GM18511 (cell line): ENCODE measurements around the gene LRRC56.

ENCODE experiments used
- ATAC-seq: cut with Tn5 transposase; IDR thresholded peaks from one replicate; pipeline ENCODE4 v1.9.1; 2021; ENCODE audit warnings: mild to moderate bottlenecking, moderate library complexity; ENCODE audit not compliant: unreplicated experiment

LRRC56 gene, protein sequence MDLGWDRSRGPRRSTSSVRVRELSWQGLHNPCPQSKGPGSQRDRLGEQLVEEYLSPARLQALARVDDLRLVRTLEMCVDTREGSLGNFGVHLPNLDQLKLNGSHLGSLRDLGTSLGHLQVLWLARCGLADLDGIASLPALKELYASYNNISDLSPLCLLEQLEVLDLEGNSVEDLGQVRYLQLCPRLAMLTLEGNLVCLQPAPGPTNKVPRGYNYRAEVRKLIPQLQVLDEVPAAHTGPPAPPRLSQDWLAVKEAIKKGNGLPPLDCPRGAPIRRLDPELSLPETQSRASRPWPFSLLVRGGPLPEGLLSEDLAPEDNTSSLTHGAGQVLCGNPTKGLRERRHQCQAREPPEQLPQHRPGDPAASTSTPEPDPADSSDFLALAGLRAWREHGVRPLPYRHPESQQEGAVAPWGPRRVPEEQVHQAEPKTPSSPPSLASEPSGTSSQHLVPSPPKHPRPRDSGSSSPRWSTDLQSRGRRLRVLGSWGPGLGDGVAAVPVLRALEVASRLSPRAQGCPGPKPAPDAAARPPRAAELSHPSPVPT

DNA sequence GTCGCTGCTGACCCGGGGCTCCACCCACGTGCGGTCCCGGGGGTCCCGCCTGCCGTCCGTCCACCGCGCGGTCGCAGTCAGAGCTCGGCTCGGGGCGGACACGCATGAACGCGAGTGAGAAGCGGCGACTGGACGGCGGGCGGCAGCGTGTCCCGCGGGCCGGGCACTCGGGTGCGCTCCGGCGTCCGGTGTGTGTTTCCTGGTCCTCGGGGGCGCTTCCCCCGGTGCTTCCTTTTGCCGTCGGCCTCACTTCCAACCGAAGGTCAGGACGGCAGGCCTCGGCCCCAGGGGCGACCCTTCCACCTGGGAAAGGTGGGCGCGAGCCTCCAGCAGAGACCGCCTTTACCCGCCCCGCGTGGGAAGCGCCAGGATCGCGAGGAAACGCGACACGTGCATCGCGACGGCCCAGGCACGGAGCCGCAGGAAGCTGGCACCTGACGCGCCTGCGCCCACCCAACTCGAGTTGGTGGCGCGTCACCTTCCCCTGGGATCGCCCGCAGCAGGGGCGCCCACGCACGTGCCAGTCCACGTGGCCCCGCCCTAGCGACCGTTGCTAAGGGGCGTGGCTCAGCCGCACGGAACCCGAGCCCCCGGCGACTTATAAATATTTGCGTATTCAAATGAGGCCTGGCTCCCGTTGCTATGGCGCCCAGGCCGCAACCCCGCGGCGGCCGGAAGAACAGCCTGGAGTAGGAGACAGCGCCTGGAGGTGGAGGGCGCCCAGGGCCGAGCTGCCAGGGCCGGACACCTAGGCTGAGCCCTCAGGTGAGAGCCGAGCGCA lies at the start of gene LRRC56:
Gene LRRC56, plus strand, starts transcription at position 687 of the 781 bp plus-strand sequence. CDS start 3,158 bp downstream, outside the sequence.
- ATAC-seq: peak; percentile 59

DNA sequence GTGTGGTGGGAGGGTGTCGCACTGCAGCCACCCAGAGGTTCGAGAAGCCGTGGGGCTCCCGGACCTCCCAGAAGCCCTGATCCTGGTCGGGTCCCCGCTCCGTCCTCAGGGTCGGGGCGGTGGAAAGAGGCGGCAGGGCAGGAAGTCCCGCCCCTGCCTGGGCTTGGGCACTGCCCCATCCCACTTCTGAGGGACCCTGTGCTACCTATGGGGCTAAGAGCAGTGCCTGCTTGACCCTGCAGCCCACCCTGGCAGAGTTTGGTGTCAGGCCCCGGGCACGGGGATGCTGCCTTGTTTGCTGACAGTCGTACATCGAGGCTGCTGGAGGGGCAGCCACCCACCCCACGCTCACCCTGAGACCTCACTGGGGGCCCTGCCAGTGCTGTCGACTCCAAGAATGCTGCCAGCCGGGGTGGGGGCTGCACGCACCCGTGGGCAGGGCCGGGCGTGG lies 49.7 kb upstream of the LRRC56 start:
- no peak for ATAC-seq

DNA sequence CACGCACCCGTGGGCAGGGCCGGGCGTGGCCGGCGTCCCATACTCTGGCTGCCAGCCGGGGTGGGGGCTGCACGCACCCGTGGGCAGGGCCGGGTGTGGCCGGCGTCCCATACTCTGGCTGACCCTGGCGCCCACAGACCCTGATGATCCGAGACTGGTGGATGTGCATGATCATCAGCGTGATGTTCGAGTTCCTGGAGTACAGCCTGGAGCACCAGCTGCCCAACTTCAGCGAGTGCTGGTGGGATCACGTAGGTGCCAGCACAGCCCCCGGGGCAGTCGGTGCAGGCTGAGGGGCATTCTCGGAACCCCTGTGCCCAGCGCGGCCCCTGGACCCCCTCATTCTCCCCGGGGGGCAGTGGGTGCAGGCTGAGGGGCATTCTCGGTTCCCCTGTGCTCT lies 49.3 kb upstream of the LRRC56 start:
- ATAC-seq: no peak

DNA sequence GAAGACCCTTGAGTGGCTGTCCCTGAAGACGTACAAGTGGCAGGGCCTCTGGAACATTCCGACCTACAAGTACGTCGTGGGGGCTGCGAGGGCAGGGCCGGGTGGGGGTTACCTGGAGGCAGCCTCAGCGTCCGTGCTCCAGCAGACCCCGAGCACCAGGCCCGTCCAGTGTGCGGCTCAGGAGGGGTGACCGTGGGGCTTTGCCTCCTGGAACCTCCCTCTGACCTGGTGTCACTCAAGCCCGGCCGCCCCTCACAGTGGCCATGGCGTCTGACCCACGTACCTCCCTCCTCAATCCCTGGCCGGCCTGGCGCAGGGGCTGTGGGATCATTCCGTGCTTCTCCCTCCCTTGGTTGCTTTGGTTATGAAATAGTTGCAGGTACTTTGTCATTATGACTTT lies 48.7 kb upstream of the LRRC56 start:
- no peak for ATAC-seq

DNA sequence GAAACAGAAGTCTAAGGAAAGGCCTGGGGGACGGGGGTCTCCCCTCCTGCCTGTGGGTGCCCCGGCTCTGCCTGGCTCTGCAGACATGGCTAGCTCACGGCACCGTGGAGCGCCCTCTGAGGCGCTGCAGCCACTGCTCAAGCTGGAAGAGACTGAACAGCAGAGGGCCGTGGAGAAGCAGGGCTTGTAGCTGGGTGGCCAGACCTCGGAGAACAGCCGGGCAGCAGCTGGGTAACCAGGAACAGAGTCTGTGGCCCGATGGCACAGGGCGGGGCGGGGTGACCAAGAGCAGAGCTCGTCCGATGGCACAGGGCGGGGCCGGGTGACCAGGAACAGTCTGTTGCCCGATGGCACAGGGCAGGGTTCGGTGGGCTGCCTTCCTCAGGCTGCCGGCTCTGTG lies 48.3 kb upstream of the LRRC56 start:
- ATAC-seq: no peak

DNA sequence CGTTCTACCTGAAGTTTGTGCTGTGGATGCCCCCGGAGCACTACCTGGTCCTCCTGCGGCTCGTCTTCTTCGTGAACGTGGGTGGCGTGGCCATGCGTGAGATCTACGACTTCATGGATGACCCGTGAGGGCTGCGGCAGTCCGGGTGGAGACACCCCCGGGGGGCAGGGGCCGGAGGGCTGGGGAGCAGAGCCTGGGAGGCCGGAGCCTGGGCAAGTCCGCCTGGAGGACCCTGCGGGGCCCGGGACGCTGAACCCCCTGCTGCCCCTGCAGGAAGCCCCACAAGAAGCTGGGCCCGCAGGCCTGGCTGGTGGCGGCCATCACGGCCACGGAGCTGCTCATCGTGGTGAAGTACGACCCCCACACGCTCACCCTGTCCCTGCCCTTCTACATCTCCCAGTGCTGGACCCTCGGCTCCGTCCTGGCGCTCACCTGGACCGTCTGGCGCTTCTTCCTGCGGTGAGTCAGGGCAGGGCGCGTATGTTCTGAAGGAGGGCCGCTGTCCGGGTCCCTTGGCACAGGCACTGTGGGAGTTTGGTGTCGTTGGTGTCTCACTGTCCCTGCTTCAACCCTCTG lies 47.6 kb upstream of the LRRC56 start:
- ATAC-seq: no peak

DNA sequence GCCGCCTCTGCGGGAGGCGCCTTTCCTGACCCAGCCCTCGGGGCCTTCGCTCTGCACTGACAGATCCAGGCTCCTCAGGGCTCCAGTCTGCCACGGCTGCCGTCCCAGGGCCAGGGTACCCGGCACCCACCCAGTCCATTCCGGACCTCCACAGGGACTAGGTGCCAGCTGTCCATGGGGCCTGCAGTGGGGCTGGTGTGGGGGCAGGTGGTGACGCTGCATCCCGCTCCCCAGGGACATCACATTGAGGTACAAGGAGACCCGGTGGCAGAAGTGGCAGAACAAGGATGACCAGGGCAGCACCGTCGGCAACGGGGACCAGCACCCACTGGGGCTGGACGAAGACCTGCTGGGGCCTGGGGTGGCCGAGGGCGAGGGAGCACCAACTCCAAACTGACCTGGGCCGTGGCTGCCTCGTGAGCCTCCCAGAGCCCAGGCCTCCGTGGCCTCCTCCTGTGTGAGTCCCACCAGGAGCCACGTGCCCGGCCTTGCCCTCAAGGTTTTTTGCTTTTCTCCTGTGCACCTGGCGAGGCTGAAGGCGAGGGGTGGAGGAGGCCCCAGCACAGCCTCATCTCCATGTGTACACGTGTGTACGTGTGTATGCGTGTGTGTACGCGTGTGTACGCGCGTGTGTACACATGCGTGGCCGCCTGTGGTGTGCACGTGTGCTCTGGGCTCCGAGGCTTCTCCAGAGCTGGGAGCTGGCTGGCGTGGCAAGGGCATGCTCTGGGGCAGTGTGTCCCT lies 47.0 kb upstream of the LRRC56 start:
- ATAC-seq: no peak

DNA sequence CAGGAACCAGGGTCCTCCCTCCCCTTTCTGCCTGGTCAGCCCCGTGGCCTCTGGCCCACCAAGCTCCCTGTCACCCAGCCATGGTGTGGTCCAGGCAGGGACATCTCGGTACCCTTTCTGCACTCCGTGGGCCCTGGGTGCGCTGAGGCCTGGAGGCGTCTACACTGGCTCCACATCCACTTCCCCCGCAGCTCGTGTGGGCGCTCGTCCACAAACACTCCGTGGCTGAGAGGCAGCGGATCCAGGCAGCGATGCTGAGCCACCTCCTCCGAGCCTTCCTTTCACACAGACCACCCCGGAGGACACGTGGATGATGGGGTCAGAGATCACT lies 46.4 kb upstream of the LRRC56 start:
- no peak for ATAC-seq

DNA sequence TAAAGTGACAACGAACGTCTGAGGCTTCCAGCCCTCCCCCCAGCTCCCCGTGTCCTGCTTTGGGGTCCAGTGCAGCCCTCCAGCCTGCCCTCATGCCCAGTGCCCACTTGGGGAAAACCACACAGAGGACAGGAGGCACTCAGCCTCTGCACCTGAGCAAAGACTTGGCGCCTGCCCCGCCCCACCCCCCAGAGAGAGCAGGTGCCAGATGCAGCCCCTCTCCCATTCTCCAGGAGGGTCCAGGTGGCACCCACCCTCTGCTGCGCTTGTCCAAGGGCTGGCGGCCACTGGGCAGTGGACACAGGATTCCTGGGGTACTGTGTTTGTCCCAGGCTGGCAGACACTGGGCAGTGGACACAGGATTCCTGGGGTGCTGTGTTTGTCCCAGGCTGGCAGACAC lies 46.0 kb upstream of the LRRC56 start:
- no peak for ATAC-seq

DNA sequence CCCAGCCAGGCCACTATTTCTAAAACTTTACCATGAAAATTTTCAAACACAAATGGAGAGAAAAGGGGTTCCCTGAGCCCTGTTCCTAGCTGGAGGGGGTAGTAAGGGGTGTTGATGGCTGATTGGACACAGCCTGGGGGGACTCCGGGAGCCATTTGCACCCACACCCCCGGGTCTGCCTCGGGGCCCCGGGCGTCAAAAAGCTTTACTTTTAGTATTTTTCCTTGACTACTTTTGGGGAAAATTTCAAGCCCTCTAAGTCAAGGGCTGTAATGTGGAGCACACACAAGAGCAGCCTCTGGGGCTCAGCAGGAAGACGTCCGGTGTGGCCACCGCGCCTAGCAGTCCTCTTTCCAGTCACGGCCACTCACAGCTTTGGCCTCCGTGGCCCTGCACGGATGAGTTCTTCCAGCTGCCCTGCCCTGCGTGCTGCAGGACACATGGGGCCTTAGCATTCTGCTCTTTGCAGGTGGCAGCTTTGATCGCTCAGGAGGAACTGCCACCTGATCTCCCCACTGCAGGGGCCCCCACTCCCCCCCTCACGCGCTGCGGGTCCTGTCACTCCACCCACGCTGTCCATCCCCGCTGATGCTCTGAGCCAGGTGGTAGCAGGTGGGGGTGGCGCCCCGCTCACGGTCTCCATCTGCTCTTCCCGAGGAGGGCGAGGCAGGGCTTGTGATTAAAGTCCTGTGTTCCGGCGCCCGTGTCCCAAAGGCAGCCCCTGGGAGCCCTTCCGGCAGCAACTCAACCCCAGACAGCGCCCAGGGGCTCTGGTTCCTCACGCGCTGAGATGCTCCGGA lies 44.7 kb upstream of the LRRC56 start:
- ATAC-seq: no peak

DNA sequence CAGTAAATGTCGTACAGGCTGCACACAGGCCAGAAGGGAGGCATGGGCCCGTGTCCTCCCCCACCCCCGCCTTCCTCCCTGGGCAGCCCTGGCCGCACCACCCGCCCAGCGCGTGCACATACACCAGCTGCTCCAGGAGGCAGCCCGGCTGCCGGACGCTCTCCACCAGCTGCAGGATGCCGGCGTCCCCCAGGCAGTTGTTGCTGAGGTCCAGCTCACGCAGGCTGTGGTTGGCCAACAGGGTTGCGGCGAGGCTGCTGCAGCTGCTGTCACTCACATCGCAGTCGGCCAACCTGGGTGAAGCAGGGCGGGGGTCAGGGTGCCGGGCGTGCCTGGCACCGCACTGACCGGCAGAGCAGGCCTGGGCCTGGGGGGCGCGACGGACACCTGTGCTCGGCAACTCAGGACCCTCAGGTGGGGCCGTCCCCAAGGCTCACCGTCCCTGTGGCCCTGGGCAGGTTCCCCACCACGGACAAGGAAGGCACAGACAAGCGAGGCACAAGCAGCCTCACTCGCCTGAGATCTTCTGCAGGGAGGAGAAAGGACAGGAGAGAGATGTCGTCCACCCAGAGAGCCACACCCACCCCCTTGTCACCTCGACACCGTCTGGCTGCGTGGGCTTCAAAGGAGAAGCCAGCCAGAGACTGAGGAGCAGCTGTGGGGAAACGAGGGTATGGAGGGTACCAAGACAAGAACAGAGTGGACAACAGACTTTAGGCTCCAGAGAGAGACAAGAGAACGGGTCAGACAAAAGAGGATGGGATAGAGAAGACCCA lies 42.4 kb upstream of the LRRC56 start:
- ATAC-seq: no peak

DNA sequence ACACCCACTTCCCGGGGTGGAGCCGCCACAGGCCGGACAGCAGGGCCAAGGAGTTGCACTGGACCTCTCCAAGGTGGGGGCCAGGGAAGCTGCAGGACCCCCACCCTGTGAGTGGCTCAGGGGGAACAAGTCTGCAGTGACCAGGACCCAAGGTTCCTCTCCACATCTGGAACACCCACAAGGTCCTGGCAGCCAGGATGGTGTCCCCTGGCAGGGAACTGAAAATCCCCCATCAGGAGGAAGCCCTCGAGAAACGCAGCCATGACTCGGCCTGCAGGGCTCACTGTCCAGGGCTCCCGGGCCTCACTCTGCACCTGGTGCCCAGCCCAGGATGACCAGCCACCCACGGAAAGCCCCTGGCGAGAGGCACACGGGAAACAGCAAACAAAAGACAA lies 41.8 kb upstream of the LRRC56 start:
- no peak for ATAC-seq

DNA sequence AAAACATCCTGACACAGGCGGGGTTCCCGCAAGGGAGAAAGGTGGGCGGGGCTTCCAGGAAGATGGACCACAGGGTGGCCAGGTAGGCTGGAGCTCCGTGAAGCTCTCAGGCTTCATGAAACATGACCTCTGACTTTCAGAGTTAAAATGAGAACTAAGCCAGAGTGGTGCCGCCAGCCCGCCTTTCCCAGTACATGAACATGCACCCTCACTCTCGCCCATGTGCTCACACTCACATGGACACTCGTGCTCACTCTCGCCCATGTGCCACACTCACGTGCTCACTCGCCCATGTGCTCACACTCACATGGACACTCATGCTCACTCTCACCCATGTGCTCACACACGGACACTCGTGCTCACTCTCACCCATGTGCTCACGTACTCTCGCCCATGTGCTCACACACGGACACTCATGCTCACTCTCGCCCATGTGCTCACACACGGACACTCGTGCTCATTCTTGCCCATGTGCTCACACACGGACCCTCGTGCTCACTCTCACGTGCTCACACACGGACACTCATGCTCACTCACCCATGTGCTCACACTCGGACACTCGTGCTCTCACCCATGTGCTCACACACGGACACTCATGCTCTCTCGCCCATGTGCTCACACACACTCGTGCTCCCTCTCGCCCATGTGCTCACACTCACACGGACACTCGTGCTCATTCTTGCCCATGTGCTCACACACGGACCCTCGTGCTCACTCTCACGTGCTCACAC lies 40.3 kb upstream of the LRRC56 start:
- ATAC-seq: no peak

DNA sequence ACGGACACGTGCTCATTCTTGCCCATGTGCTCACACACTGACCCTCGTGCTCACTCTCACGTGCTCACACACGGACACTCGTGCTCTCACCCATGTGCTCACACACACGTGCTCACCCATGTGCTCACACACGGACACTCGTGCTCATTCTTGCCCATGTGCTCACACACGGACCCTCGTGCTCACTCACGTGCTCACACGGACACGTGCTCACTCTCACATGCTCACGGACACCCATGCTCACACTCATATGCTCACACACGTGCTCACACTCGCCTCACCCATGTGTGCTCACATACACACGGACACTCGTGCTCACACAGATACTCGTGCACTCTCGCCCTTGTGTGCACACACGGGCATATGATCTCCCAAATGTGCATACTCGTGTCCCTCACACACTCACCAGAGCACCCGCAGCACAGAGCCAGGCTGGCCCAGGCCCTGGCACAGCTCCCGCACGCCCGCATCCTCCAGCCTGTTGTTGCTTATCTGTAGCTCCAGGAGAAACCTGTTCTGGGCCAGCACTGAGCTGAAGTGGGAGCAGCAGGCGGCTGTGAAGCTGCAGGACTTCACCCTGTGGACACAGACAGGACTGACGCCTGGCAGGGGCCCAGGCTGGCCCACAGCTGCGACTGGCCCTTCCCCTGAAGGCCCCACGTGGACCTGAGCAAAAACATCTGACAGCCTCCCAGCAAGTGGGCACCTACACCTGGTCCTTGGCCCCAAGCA lies 39.6 kb upstream of the LRRC56 start:
- ATAC-seq: no peak

DNA sequence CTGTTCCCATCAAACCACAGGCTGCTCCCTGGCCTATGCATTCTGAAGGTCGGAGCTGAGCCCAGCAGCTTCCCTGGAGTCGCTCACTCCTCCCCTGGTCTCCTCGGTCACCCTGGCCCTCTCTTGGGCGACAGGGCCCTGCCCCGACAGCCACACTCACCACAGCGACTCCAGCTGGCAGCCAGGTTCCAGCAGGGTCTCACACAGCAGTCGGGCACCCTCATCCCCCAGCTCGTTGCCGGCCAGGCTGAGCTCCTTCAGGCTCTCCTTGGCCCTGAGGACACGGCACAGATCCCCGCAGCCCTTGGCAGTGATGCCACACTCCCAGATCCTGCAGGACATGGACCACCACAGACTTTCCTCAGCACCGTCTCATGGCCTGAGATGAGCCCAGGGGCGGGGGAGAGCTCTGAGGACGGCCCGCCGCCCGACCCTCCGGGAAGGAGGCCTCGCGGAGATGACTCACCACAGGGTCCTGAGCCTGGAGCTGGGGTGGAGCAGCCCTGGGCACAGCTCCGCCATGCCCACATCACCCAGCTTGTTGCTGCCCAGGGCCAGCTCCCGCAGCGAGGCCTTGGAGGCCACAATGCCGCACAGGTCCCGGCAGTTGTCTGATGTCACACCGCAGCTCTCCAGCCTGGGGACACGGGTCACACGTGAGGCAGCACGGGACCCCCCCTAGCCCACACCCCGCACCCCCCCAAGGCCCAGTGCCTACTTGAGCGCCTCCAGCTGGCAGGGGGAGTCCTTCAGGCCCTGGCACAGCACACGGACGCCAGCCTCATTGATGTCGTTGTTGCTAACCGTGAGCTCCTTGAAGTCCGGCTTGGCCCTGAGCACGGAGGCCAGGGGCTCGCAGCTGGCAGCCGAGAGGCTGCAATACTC lies 38.8 kb upstream of the LRRC56 start:
- no peak for ATAC-seq

DNA sequence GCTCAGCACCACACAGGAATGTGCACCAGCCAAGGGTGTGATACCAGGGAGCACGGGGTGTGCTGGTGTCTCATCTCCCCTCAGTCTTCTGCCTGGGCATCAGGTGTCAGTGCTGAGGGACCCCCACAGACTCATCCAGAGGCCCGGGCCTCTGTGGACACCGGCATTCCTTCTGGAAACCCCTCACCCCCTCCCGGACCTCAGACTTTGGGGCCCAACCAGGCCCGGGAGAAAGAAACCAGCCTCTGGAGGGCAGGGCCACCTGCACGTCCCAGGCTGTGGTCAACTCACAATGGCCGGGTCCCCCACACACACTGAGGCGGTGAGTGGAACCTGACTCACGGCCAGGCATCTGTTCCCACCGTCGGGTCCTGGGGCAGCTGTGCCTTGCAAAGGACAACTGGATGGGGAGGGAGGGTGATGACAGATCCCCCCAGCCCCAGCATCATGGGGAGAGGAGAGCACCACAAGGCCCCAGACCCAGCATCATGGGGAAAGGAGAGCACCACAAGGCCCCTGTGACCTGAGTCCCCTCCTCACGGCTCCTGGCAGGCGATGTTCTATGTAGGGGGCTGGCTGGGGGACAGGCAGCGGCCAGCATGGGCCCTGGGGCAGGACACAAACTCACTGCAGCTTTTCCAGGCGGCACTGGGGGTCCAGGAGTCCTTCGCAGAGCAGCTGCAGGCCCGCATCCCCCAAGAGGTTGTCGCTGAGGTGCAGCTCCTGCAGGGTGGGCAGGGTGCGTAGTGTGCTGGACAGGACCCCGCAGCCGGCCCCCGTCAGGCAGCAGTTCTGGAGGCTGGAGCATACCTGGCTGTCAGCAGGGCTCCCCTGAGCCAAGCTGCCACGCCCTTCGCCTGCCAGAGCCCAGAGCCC lies 37.9 kb upstream of the LRRC56 start:
- ATAC-seq: no peak
